Omental fat pad (tissue), 4 donors: ENCODE results near the gene IFI35. TPM values are rescaled to one million over a fixed set of nuclear protein-coding genes. Genes with fewer than 3 reads are reported as not detected.

Experiments used
- ATAC-seq: fragments of 150-250 bp; one replicate; pipeline ENCODE4 v1.9.1; 2016; ENCODE audit warnings: mild to moderate bottlenecking, moderate library complexity; ENCODE audit not compliant: low FRiP score
- DNase-seq: peaks from one replicate; pipeline ENCODE4 v3.0.0-alpha.2; 2019; ENCODE audit warnings: low spot score
- total RNA-seq, 4 donors: library from RNA; depleted of rRNA; stranded (reverse); fragments of >200 nt; gene quantifications; one replicate each; pipeline ENCODE4 v1.1.0, GENCODE V29; 2016
- TF ChIP-seq, protein P1 (sequence below), 3 donors: fragments of 450-650 bp; IDR thresholded peaks; one replicate each; pipeline ENCODE4 v1.5.1; 2016 to 2017; ENCODE audit warnings: antibody characterized with exemption in 3 of 3, mild to moderate bottlenecking in 3 of 3, moderate library complexity in 2 of 3

IFI35 gene
- total RNA-seq, 4 donors from 2014 or later = 29.1 to 108 (median 34.4) TPM

DNA sequence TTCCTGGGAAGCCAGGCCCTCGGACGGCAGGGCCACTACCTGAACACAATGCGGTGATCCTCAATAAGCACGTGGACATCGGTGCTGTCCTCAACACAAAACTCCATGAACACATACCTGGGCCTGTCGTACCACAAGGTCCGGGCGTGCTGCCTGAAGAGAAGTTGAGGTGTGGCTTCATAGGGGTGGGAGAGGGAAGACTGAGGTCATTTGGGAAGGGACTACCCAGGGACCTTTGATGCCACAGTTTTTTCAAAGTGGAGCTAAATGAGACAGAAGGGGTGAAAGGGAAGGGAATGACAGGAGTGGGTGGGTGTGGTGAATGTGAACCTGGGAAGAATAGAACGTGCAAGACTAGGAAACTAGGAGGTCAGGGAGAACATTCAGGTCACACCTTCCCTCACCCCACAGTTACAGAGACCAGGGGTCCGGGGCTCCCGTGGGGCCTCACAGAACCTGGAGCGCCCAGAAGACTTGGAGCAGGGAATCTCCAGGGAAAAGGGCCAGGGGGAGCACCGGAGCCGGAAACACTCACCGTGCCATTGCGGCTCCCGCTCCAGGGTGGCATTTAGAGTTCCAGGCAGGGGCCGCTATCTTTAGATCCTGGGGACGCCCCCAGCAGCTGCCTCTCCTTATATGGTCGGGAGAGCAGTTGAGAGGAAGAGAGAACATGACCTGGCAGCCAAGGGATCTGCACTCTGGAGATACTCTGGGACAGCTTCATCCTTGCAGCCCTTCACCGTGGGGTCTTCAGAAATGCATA is 26.9 kb upstream of the IFI35 start, which contains the start of gene PTGES3L:
TSS of gene PTGES3L (minus strand) at position 570 of the 763 bp plus-strand sequence. CDS start at position 543, 27 bp downstream.
- TF ChIP-seq, protein P1, sequence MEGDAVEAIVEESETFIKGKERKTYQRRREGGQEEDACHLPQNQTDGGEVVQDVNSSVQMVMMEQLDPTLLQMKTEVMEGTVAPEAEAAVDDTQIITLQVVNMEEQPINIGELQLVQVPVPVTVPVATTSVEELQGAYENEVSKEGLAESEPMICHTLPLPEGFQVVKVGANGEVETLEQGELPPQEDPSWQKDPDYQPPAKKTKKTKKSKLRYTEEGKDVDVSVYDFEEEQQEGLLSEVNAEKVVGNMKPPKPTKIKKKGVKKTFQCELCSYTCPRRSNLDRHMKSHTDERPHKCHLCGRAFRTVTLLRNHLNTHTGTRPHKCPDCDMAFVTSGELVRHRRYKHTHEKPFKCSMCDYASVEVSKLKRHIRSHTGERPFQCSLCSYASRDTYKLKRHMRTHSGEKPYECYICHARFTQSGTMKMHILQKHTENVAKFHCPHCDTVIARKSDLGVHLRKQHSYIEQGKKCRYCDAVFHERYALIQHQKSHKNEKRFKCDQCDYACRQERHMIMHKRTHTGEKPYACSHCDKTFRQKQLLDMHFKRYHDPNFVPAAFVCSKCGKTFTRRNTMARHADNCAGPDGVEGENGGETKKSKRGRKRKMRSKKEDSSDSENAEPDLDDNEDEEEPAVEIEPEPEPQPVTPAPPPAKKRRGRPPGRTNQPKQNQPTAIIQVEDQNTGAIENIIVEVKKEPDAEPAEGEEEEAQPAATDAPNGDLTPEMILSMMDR (IDR thresholded peaks at IDR 0.05) = no peak
- ATAC-seq = peak; percentile 15
- DNase-seq = no peak

DNA sequence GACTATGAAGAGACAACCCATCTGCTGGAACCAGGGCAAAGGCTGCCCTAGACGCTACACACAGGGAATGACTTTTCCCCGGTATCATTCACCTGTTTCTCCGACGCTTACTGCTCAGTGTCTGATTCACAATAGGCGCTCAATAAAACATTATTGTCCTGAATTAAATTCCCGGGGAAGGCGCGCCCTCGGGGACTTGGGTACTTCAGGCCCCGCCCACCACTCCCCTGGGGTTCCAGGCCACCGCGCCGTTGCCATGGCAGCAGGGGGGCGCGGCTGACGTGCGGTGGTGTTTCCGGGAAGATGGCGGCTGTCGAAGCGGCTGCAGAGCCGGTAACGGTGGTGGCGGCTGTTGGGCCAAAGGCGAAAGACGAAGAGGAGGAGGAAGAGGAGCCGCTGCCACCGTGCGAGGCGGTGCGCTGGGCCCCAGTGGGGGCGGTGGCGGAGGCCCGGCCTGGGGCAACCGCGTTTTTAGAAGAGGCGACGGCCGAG is 26.3 kb upstream of the IFI35 start, which contains the start of gene RUNDC1:
TSS of gene RUNDC1 (plus strand) at position 292 of the 492 bp plus-strand sequence. CDS start at position 304, 12 bp downstream.
- TF ChIP-seq, protein P1 (IDR thresholded peaks at IDR 0.05) = no peak
- peak; percentile 86 for DNase-seq
- peak; percentile 83 for ATAC-seq

- TF ChIP-seq, protein P1 (IDR thresholded peaks at IDR 0.05) = no peak
- peak; percentile 80 for ATAC-seq
- no peak for DNase-seq
These were observed 25.7 kb upstream of the IFI35 start for GRCh38 chr17:42980766-42981397.

GRCh38 chr17:42982266-42982665 is 24.3 kb upstream of the IFI35 start:
- TF ChIP-seq, protein P1 (IDR thresholded peaks at IDR 0.05) = no peak
- ATAC-seq = no peak

GRCh38 chr17:42985225-42985624 is 21.4 kb upstream of the IFI35 start:
- TF ChIP-seq, protein P1 (IDR thresholded peaks at IDR 0.05) = no peak
- ATAC-seq = no peak
- DNase-seq = no peak

More at GRCh38 chr17:42982266-42982665, 24.3 kb upstream of the IFI35 start:
- no peak for DNase-seq

GRCh38 chr17:42989141-42989540 is 17.4 kb upstream of the IFI35 start:
- DNase-seq = no peak
- TF ChIP-seq, protein P1 (IDR thresholded peaks at IDR 0.05) = no peak
- ATAC-seq = no peak
